Measurements from ENCODE around the gene TAF1C. TPM values are rescaled to one million over a fixed set of nuclear protein-coding genes. Genes with fewer than 3 reads are reported as not detected.

TAF1C gene
- total RNA-seq, 2 donors from 2014 or later = 43.7 to 75.9 TPM

DNA sequence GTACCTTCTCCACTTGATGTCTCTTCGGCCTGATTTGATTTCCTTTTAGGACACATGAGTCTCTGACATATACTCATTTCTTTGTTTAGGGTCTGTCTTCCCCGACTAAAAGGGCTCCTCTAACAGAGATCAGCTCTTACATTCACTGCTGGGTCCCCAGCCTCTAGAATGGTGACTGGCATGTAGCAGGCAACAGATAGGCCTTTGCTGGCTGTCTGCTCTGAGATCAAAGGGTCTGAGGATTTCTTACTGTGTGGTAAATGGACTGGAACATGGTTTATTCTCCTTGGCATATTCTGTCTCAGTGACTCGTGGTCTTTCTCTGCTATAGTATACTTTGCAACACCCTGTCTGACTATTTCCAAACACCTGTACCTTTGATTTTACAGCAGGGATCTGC, 25.1 kb downstream of the TAF1C start:
- no peaks in the 10 kb centered on the region for H3K9me3 ChIP-seq
- H3K27me3 ChIP-seq (replicated peaks; ENCODE audit: insufficient read depth) = peaks cover 3% of the 10 kb centered on the region
- TF ChIP-seq, protein P1, sequence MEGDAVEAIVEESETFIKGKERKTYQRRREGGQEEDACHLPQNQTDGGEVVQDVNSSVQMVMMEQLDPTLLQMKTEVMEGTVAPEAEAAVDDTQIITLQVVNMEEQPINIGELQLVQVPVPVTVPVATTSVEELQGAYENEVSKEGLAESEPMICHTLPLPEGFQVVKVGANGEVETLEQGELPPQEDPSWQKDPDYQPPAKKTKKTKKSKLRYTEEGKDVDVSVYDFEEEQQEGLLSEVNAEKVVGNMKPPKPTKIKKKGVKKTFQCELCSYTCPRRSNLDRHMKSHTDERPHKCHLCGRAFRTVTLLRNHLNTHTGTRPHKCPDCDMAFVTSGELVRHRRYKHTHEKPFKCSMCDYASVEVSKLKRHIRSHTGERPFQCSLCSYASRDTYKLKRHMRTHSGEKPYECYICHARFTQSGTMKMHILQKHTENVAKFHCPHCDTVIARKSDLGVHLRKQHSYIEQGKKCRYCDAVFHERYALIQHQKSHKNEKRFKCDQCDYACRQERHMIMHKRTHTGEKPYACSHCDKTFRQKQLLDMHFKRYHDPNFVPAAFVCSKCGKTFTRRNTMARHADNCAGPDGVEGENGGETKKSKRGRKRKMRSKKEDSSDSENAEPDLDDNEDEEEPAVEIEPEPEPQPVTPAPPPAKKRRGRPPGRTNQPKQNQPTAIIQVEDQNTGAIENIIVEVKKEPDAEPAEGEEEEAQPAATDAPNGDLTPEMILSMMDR (IDR thresholded peaks at IDR 0.05) = no peak
- H3K4me1 ChIP-seq (ENCODE audit: control insufficient read depth in 1 of 2, low read depth in 2 of 2) = no peaks in the 10 kb centered on the region
- no peaks in the 10 kb centered on the region for H3K36me3 ChIP-seq
- DNase-seq (ENCODE audit: low spot score) (no peak), ATAC-seq (ENCODE audit: insufficient number of reproducible peaks, low FRiP score, low read depth) (no peak)
- no peak overlapping the region for H3K27ac ChIP-seq
- H3K4me3 ChIP-seq = no peak overlapping the region

GRCh38 chr16:84161037-84161436, 25.8 kb downstream of the TAF1C start:
- Histone ChIP-seq H3K4me3 (no peak overlapping the region), H3K36me3 (no peaks in the 10 kb centered on the region), H3K4me1 (ENCODE audit: control insufficient read depth in 1 of 2, low read depth in 2 of 2) (no peaks in the 10 kb centered on the region), H3K27ac (no peak overlapping the region), H3K9me3 (no peaks in the 10 kb centered on the region), H3K27me3 (replicated peaks; ENCODE audit: insufficient read depth) (peaks cover 6% of the 10 kb centered on the region)
- TF ChIP-seq, protein P1 (IDR thresholded peaks at IDR 0.05) = no peak
- ATAC-seq (ENCODE audit: insufficient number of reproducible peaks, low FRiP score, low read depth) (no peak), DNase-seq (ENCODE audit: low spot score) (no peak)

- TF ChIP-seq, protein P1 (IDR thresholded peaks at IDR 0.05) = no peak
- no peaks in the 10 kb centered on the region for H3K4me1 ChIP-seq (ENCODE audit: control insufficient read depth in 1 of 2, low read depth in 2 of 2)
These were observed 27.1 kb downstream of the TAF1C start for GRCh38 chr16:84159800-84160199.

GRCh38 chr16:84159007-84159406, 27.9 kb downstream of the TAF1C start:
- Histone ChIP-seq H3K4me3 (no peak overlapping the region), H3K4me1 (ENCODE audit: control insufficient read depth in 1 of 2, low read depth in 2 of 2) (no peaks in the 10 kb centered on the region), H3K36me3 (no peaks in the 10 kb centered on the region), H3K27ac (no peak overlapping the region), H3K27me3 (replicated peaks; ENCODE audit: insufficient read depth) (peaks cover 6% of the 10 kb centered on the region), H3K9me3 (no peaks in the 10 kb centered on the region)
- DNase-seq (ENCODE audit: low spot score) = no peak
- no peak for ATAC-seq (ENCODE audit: insufficient number of reproducible peaks, low FRiP score, low read depth)
- TF ChIP-seq, protein P1 (IDR thresholded peaks at IDR 0.05) = no peak

More at GRCh38 chr16:84159800-84160199, 27.1 kb downstream of the TAF1C start:
- Histone ChIP-seq H3K27ac (no peak overlapping the region), H3K4me3 (no peak overlapping the region), H3K9me3 (no peaks in the 10 kb centered on the region), H3K27me3 (replicated peaks; ENCODE audit: insufficient read depth) (peaks cover 6% of the 10 kb centered on the region), H3K36me3 (no peaks in the 10 kb centered on the region)
- ATAC-seq (ENCODE audit: insufficient number of reproducible peaks, low FRiP score, low read depth) (no peak), DNase-seq (ENCODE audit: low spot score) (no peak)

DNA sequence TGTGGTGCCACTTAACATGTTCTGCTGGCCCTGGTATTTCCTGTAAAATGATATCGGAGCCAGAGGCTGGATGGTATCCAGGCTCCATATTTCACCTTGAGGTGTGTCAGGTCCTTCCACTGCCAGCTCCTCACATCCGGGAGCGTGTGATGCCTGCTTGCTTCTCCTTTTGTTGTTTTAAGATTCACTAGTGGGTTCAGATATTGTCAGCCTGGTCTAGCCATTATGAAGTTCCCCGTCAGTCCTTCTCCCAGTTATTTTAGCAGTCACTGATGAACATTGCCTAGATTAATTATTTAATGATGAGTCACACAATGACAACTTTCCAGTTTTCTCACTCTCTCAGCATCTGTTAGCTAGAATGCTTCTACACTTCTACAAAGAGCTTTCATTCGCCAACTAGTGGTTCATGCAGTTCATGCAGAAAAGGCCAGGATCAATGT, 30.5 kb downstream of the TAF1C start:
- peaks cover 6% of the 10 kb centered on the region for H3K27me3 ChIP-seq (replicated peaks; ENCODE audit: insufficient read depth)
- ATAC-seq (ENCODE audit: insufficient number of reproducible peaks, low FRiP score, low read depth) (no peak), DNase-seq (ENCODE audit: low spot score) (no peak)
- no peaks in the 10 kb centered on the region for H3K9me3 ChIP-seq
- no peaks in the 10 kb centered on the region for H3K36me3 ChIP-seq
- TF ChIP-seq, protein P1 (IDR thresholded peaks at IDR 0.05) = no peak
- H3K4me3 ChIP-seq = no peak overlapping the region
- H3K27ac ChIP-seq = no peak overlapping the region
- H3K4me1 ChIP-seq (ENCODE audit: control insufficient read depth in 1 of 2, low read depth in 2 of 2) = no peaks in the 10 kb centered on the region

Measured in thoracic aorta (tissue), 2 donors.